Measurements from ENCODE around the gene PNPLA7. TPM values are rescaled to one million over a fixed set of nuclear protein-coding genes. Genes with fewer than 3 reads are reported as not detected.

Gene PNPLA7
- total and polyA plus RNA-seq, 2 of the 13 experiments (the other 11 are each of a cell fraction or from before 2014, with no cell fraction given), result 0.42 to 1.5 TPM

GRCh38 chr9:137465000-137465719 lies 85.0 kb downstream of the PNPLA7 start (continued):
- TF ChIP-seq HMGXB3 (CRISPR knock-in tag; IDR thresholded peaks at IDR 0.05; ENCODE audit: borderline replicate concordance), result 0 out of 2 replicates have a peak, but pooled peaks have one; percentile 21
- TF ChIP-seq KLF9 (CRISPR knock-in tag; IDR thresholded peaks at IDR 0.05; ENCODE audit: low read depth), result no peak
- no peak for TF ChIP-seq ZNF235 (CRISPR knock-in tag; IDR thresholded peaks at IDR 0.05; ENCODE audit: borderline replicate concordance)
- TF ChIP-seq ZNF788 (CRISPR knock-in tag; IDR thresholded peaks at IDR 0.05; ENCODE audit: borderline replicate concordance), result no peak
- no peak for TF ChIP-seq RFXAP (CRISPR knock-in tag; IDR thresholded peaks at IDR 0.05; ENCODE audit: borderline replicate concordance)
- no peak for TF ChIP-seq NCOA1 (CRISPR knock-in tag; IDR thresholded peaks at IDR 0.05)
- no peak for TF ChIP-seq SALL2 (CRISPR knock-in tag; IDR thresholded peaks at IDR 0.05)
- no peak for TF ChIP-seq TCF7L2 (IDR thresholded peaks at IDR 0.05; ENCODE audit: low read depth, low read length)
- no peak for TF ChIP-seq LCORL (IDR thresholded peaks at IDR 0.05)
- peak; percentile 58; the same call in 1 of the 2 replicates for TF ChIP-seq LCORL (CRISPR knock-in tag; IDR thresholded peaks at IDR 0.05)
- TF ChIP-seq SNAI1 (CRISPR knock-in tag; IDR thresholded peaks at IDR 0.05; ENCODE audit: borderline replicate concordance), result no peak
- no peak for TF ChIP-seq ZHX2 (IDR thresholded peaks at IDR 0.05; ENCODE audit: low read depth)
- TF ChIP-seq ZHX2 (CRISPR knock-in tag; IDR thresholded peaks at IDR 0.05; ENCODE audit: borderline replicate concordance), result no peak
- TF ChIP-seq MAFK (conservative IDR thresholded peaks at IDR 0.05 in 1 of 2, IDR thresholded peaks at IDR 0.05 in 1 of 2; ENCODE audit: low read length in 2 of 2), result no peak
- TF ChIP-seq ZKSCAN5 (CRISPR knock-in tag; IDR thresholded peaks at IDR 0.05), result no peak
- TF ChIP-seq ARID3A (IDR thresholded peaks at IDR 0.05; ENCODE audit: low read depth, low read length), result no peak
- TF ChIP-seq ZNF383 (CRISPR knock-in tag; IDR thresholded peaks at IDR 0.05; ENCODE audit: borderline replicate concordance), result no peak
- TF ChIP-seq TP53 (CRISPR knock-in tag; conservative IDR thresholded peaks at IDR 0.05), result no peak
- TF ChIP-seq MBNL3 (CRISPR knock-in tag; conservative IDR thresholded peaks at IDR 0.05), result no peak

All from HepG2 (cell line).